Activated naive CD8-positive, alpha-beta T cell (primary cell): ENCODE data around the gene TPPP2.

Experiments
- H3K27ac Mint-ChIP-seq: one replicate; pipeline ENCODE4 v1.8.0; 2021; ENCODE audit warnings: mixed read lengths
- H3K27me3 Mint-ChIP-seq: one replicate; pipeline ENCODE4 v1.8.0; 2021; ENCODE audit warnings: mixed read lengths
- H3K36me3 Mint-ChIP-seq: one replicate; pipeline ENCODE4 v1.8.0; 2021; ENCODE audit warnings: mixed read lengths
- H3K4me1 Mint-ChIP-seq: one replicate; pipeline ENCODE4 v1.8.0; 2021; ENCODE audit warnings: low read depth, mixed read lengths
- H3K4me3 Mint-ChIP-seq: one replicate; pipeline ENCODE4 v1.8.0; 2021; ENCODE audit warnings: mild to moderate bottlenecking, mixed read lengths
- H3K9me3 Mint-ChIP-seq: one replicate; pipeline ENCODE4 v1.8.0; 2021; ENCODE audit warnings: low read depth, mixed read lengths

The TPPP2 gene

GRCh38 chr14:21023817-21024584 is 6.0 kb upstream of the TPPP2 start:
- no peak overlapping the region for H3K27ac Mint-ChIP-seq
- H3K36me3 Mint-ChIP-seq: no peaks in the 10 kb centered on the region
- peak overlapping the region; percentile 89 for H3K4me3 Mint-ChIP-seq
- H3K27me3 Mint-ChIP-seq: no peaks in the 10 kb centered on the region
- H3K9me3 Mint-ChIP-seq: no peaks in the 10 kb centered on the region
- H3K4me1 Mint-ChIP-seq: peaks cover 19% of the 10 kb centered on the region

DNA sequence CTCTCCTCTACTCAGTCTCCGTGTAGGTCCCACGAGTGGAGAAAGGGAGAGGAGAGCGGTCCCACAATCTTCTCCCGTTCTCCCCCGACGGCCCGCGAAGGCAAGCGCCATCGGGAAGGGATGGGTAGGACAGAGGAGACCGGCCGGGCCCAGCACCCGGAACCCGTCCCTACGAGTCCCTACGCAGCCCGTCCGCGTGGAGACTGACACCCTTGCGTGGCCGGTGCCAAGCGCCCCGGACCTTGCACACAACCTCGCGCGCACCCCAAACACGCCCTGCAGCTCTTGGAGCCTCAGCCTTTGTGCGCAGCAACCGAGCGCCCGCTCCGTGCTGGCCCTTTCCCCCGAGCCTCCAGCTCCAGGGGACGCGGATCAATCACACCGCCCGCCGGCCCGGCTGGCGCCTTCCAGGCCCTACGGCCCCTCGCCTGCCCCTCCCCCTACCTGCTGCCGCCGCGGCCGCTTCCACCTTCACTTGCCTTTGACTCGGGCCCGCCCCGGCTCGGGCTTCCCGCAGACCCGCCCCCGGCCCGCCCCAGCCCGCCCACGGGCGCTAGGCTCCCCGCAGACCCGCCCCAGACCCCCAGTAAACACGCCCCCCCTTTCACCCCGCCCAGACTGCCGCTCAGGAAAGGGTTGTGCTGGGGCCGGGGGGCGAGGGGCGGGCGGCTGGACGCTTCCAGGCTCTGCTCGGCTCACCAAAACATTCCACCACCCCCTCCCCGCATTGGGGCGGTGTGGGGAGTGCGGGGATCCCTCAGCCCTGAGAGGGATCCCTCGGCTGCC is 5.2 kb upstream of the TPPP2 start, which contains the start of gene NDRG2:
Gene NDRG2, minus strand, starts transcription at position 477 of the 786 bp plus-strand sequence. CDS start 1,746 bp downstream, outside the sequence.
- no peak within 1 kb of the TSS for H3K27ac Mint-ChIP-seq
- H3K4me3 Mint-ChIP-seq: peak within 1 kb of the TSS; percentile 89
- peaks cover 19% of the 10 kb centered on the region for H3K4me1 Mint-ChIP-seq
- H3K36me3 Mint-ChIP-seq: no peaks in the 10 kb centered on the region
- H3K9me3 Mint-ChIP-seq: no peaks in the 10 kb centered on the region
- H3K27me3 Mint-ChIP-seq: no peaks in the 10 kb centered on the region

DNA sequence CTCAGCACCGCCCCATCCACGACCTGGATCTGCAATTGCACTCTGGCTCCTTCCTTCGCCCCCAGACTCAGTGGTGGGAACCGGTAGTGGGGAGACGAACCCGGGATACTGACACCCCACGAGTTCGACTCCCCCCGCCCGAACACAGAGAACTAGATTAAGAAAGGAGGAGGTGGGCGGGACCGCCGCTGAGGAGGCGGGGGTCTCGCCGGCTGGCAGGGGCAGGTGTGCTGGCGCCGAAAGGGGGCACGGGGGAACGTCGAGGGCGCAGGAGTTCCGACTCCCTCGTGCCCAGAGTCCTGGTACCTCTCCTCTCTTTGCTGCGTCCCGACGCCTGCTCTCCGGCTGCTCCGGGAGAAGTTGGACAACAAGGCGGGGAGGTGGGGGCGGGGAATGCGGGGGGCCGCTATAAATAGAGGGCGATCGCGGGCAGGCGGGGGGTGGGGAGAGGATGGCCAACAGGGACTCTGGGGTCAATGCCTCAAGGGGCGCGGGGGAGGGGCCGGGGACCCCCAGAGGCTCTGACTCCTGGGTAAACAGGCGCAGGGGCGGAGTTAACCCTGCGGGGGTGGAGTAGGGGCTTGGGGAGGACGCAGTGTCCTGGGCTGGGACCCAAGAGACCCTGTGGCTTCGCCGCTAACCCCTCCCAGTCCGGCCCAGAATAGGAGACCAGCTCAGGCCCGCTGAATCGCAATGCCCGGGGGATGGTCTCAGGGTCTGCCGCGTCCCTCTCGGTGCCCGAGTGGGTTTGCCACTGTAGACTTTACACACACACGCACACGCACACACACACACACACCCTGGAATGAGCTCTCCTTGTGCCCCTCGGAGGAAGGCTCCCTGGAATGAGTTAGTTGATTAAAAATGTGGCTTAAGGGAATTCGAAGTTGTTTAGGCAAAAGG is 4.4 kb upstream of the TPPP2 start:
- H3K27me3 Mint-ChIP-seq: no peaks in the 10 kb centered on the region
- H3K36me3 Mint-ChIP-seq: no peaks in the 10 kb centered on the region

DNA sequence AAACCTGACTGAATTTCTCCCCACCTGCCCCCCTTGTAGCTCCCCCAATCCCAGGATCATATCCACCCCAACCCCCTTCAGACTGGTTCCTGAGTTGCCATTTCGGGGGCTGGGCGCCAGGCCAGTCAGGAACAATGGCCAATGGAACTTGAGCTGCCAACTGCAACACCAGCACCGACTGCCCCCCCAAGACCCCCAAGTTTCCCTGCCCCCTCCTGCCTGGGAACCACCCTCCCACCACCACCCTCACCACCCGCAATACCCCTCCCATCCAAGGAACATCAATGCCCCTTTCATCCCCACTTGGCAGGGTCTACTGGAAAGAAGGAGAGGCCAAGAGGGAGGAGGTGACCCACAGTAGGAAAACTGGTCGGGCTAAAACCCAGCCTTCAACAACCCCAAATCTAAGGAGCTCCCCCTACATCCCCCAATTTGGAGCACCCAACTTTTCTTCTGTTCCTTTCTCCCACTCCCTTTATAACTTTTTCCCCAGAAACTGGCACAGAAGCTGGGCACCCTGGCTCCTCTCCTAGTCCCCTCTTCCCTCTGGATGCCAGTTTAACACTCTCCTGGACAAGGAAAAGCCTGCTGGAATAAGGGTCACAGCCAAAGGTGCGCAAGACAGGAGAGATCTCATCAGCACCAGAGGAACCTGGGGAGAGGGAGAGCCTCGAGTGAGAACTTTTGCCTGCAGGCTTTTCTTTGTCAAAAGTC is 3.6 kb upstream of the TPPP2 start:
- Mint-ChIP-seq H3K4me3 (peak overlapping the region; percentile 62), H3K27ac (no peak overlapping the region), H3K9me3 (no peaks in the 10 kb centered on the region), H3K36me3 (no peaks in the 10 kb centered on the region), H3K4me1 (peaks cover 19% of the 10 kb centered on the region), H3K27me3 (no peaks in the 10 kb centered on the region)

More for the DNA sequence above, 4.4 kb upstream of the TPPP2 start:
- Mint-ChIP-seq H3K4me3 (peak overlapping the region; percentile 87), H3K4me1 (peaks cover 19% of the 10 kb centered on the region), H3K27ac (no peak overlapping the region), H3K9me3 (no peaks in the 10 kb centered on the region)

DNA sequence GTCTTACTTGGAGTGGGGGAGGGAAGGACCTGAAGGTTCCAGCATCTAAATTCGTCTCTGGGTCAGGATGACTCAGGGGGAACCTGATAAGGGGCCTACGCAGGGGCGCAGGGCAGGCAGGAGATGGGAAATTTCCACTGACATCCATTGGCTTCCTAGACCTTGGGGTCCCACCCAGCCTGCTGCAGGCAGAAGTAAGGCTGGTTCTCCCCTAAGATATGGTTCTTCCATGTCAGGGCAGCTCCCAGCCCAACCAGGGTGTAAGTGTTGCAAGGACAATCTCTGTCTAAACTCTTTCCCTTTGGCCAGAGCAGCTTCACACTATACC is 3.1 kb upstream of the TPPP2 start:
- H3K36me3 Mint-ChIP-seq: no peaks in the 10 kb centered on the region
- no peak overlapping the region for H3K27ac Mint-ChIP-seq
- no peaks in the 10 kb centered on the region for H3K27me3 Mint-ChIP-seq
- H3K4me3 Mint-ChIP-seq: peak overlapping the region; percentile 35
- no peaks in the 10 kb centered on the region for H3K9me3 Mint-ChIP-seq
- H3K4me1 Mint-ChIP-seq: peaks cover 19% of the 10 kb centered on the region

DNA sequence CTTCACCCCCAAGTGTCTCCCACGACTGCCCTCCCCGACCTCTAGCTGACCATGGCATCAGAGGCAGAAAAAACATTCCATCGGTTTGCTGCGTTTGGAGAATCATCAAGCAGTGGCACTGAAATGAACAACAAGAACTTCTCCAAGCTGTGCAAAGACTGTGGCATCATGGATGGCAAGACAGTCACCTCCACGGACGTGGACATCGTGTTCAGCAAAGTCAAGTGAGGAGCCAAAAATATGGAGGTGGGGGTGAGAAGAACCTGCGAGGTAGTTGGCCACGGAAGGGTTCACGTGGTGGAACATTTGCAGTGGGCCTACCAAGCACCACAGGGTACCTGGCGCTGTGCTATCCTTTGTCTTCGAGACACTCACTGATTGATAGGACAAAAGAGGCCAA is 514 bp downstream of the TPPP2 start:
- Mint-ChIP-seq H3K27me3 (no peaks in the 10 kb centered on the region), H3K27ac (no peak overlapping the region), H3K9me3 (no peaks in the 10 kb centered on the region), H3K36me3 (no peaks in the 10 kb centered on the region), H3K4me1 (peaks cover 1% of the 10 kb centered on the region), H3K4me3 (no peak overlapping the region)

- H3K9me3 Mint-ChIP-seq: no peaks in the 10 kb centered on the region
- no peak overlapping the region for H3K4me3 Mint-ChIP-seq
- no peaks in the 10 kb centered on the region for H3K27me3 Mint-ChIP-seq
- no peaks in the 10 kb centered on the region for H3K36me3 Mint-ChIP-seq
- H3K27ac Mint-ChIP-seq: no peak overlapping the region
- no peaks in the 10 kb centered on the region for H3K4me1 Mint-ChIP-seq
Observed at GRCh38 chr14:21032326-21033132, 2.5 kb downstream of the TPPP2 start.

GRCh38 chr14:21033133-21033698 is 3.2 kb downstream of the TPPP2 start:
- no peaks in the 10 kb centered on the region for H3K4me1 Mint-ChIP-seq
- H3K27ac Mint-ChIP-seq: no peak overlapping the region
- H3K4me3 Mint-ChIP-seq: no peak overlapping the region
- no peaks in the 10 kb centered on the region for H3K9me3 Mint-ChIP-seq
- no peaks in the 10 kb centered on the region for H3K36me3 Mint-ChIP-seq
- no peaks in the 10 kb centered on the region for H3K27me3 Mint-ChIP-seq

- Mint-ChIP-seq H3K27me3 (no peaks in the 10 kb centered on the region), H3K36me3 (no peaks in the 10 kb centered on the region), H3K4me1 (no peaks in the 10 kb centered on the region), H3K9me3 (no peaks in the 10 kb centered on the region), H3K4me3 (no peak within 1 kb of the TSS), H3K27ac (no peak within 1 kb of the TSS)
Observed at GRCh38 chr14:21034707-21035106, 4.7 kb downstream of the TPPP2 start, which contains the start of gene RNASE13. RNASE13 (minus strand) TSS chr14:21034807; CDS start chr14:21034288, 519 bp downstream.

DNA sequence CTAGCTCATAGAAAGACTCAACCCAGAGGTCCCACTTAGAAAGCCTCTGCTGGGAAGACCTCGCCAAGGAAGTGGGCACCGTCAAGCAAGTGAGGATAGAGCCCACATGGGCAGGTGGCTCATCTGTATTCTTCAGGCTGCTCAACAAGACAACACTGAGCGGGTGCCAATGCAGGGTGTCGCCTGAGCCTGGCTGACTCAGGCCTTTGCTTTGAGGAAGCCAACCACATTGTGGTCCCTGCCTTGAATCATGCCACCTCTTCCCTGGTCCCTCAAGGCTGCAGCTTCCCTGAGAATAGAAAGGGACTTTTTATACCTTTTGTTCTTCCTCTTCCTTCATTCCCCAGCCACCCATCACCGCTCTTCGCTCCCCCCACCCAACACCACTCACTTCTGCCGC is 6.7 kb downstream of the TPPP2 start:
- Mint-ChIP-seq H3K27me3 (no peaks in the 10 kb centered on the region), H3K9me3 (no peaks in the 10 kb centered on the region), H3K36me3 (no peaks in the 10 kb centered on the region), H3K4me3 (no peak overlapping the region), H3K27ac (no peak overlapping the region), H3K4me1 (no peaks in the 10 kb centered on the region)

DNA sequence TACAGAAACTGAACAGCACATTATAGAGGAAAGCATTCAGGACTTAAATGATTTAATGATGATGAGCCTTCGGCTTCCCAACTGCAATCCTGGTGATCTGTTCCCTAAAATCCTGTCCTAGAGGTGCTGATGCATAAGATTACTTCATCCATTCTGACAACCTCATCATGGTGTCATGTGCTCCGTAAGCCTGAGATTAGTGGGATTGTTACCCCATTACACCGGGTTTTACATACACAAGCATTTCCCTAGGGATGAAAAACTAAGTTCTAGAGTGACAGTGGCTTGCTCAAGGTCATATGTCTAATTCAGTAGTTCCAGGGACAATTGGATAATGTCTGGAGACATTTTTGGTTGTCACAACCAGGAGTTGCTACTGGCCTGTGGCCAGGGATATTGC is 7.1 kb downstream of the TPPP2 start:
- Mint-ChIP-seq H3K9me3 (no peaks in the 10 kb centered on the region), H3K36me3 (no peaks in the 10 kb centered on the region), H3K4me3 (no peak overlapping the region), H3K4me1 (no peaks in the 10 kb centered on the region), H3K27me3 (no peaks in the 10 kb centered on the region), H3K27ac (no peak overlapping the region)

DNA sequence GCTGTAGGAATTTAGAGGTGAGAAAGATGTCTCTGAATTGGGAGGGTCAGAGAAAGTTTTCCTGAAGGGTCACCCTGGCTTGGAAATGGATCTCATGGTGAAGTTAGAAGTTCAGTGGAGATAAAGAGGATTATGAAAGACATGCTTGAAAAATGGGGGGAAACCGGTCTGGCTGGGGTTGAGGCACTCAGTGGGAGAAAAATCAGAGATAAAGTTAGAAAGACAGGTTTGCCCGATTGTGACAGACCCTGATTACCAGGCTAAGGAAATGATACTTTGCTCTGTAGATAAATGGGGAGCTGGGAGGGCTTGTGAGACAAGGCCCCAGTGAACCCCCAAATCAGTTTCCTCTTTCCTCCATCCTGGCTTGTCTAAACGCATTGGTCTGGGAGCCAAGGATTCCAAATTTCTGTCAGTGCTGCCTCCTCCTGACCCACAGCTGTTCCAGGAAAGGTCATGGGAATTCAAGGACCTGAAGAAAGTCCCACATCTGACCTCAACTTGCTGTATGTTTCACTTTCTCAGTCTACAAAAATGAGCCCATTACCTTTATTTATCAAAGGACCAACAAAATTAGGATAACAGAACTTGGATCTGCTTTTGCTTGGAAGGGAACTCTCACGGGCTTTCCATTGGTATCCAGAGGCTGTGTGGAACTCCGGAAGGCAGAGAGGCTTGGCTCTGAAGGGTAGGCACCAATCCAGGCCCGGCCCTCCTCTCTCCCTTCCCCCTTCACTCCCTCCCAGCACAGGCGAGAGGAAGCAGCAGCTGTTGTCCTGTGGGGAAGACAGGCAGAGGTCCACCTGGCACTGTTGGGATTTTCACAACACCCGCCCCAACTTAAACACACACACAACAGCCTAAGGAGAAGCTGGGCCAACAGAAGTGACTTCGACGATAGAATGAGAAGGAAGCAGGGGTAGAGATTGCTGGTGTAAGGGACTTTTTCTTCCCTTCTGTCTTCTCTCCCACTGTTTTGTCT is 8.7 kb downstream of the TPPP2 start:
- Mint-ChIP-seq H3K36me3 (no peaks in the 10 kb centered on the region), H3K27me3 (peaks cover 4% of the 10 kb centered on the region), H3K4me1 (no peaks in the 10 kb centered on the region), H3K4me3 (no peak overlapping the region), H3K9me3 (no peaks in the 10 kb centered on the region), H3K27ac (no peak overlapping the region)
